Medulla oblongata (tissue), 1 donor: Measurements from ENCODE around the gene RGSL1.

Experiments used
- DNase-seq: peaks from one replicate; pipeline ENCODE4 v3.0.0-alpha.2; 2015; ENCODE audit errors: extremely low spot score

RGSL1 gene

DNA sequence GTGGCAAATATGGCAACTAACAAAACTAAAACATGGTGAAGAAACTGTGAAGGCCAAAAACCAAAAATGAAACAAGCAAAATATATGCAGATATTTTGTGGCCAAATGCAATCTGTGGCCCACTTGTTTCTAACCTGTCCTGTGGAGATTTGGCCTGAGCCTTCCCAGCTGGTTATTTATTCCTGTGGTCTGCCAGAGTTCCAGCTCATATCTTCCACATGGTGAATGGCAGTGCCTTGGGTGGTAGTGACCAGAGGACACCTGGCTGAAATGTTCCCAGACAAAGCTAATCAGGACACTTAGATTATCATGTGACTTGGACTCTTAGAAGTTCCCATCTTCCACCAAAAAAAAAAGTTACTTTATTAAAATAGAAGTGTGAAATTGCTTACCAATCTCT is 99.4 kb downstream of the RGSL1 start:
- no peak for DNase-seq

GRCh38 chr1:182549811-182550210 is 99.9 kb downstream of the RGSL1 start:
- DNase-seq: no peak

GRCh38 chr1:182552527-182552926 is 102.6 kb downstream of the RGSL1 start:
- no peak for DNase-seq

DNA sequence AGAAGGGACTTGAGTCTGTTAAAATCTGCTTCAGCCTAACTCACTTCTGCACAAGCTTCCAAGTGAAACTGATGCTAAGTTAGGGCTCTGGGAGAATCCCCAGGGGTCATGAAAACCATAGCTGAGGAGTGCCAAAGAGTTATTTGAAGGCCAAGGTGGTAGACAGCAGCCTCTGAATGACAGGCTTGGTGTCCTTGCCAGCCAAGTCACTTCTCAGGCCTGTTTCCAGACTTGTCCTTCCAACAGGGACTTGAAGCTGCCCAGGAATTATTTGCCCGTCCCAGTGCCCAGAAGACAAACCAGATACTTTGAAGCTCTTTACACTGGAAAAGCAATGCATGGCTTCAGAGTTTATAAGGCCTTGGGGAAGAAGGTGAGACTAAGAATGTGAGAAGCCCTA is 105.5 kb downstream of the RGSL1 start:
- no peak for DNase-seq

DNA sequence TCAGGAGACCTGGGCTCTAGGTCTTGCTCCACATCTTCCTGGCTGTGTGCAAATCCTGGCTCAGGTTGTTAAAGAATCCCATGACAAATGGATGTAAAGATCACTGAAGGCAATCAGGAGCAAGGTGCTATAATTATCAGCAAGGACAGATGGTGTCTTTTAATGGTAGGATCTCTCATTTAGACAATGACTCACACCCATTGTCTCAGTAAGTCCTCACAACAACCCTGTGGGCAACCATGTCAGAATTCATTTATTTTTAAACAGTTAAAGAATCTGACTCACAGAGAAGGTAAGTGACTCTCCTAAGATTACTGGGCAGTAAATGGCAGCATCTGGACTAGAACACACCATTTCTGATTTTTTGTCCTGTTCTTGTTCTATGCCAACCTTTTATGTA is 106.3 kb downstream of the RGSL1 start:
- DNase-seq: no peak

- no peak for DNase-seq
Observed at GRCh38 chr1:182560392-182560984, 110.5 kb downstream of the RGSL1 start.

DNA sequence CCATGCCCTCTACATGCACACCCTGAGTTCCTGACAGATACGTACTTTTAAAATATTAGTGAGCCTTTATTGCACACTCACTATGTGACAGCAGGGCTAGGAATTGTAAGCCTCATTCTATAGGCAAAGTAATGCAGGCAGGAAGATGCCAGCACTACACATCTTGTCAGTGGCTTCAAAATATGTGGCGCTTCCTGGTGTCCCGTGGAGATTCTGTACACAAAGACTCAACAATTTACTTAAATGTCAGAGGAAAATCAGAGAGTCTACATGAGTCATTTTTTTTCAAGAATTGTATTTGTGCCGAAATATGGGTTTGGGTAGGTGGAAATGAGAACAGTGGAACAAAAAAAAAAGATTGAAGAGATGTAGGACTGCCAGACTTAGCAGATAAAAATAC is 111.5 kb downstream of the RGSL1 start:
- DNase-seq: no peak

- DNase-seq: no peak
Observed at GRCh38 chr1:182563095-182563494, 113.1 kb downstream of the RGSL1 start.

- no peak for DNase-seq
Observed at GRCh38 chr1:182564406-182565004, 114.6 kb downstream of the RGSL1 start.

- DNase-seq: no peak
Observed at GRCh38 chr1:182565537-182565936, 115.6 kb downstream of the RGSL1 start.

GRCh38 chr1:182567629-182568028 is 117.7 kb downstream of the RGSL1 start:
- DNase-seq: no peak

DNA sequence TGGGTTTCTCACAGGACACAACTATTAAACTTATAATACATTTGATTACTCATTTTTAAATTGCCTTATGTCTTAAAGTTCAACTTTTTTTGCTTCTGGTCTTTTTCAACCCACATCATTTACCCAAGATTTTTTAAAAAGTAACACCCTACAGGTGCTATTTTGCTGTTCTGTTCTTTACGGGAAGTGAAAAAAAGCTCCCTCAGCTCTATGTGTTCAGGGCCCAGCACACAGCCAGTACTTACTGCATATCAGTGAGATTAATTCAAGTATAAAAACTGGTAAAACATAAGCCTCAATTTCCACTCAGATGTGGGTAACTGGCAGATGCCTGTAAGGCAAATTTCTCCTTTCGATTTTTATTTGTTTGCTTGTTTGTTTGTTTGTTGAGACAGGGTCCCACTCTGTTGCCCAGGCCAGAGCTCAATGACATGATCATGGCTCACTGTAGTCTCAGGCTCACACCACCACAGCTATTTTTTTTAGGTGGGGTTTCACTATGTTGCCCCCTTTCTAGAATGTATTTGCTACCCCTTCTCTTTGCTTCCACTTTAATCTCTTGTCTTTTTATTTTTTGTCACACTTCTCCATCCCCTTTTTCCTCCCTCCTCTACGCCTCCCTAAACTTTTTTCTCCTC is 118.8 kb downstream of the RGSL1 start:
- no peak for DNase-seq

DNA sequence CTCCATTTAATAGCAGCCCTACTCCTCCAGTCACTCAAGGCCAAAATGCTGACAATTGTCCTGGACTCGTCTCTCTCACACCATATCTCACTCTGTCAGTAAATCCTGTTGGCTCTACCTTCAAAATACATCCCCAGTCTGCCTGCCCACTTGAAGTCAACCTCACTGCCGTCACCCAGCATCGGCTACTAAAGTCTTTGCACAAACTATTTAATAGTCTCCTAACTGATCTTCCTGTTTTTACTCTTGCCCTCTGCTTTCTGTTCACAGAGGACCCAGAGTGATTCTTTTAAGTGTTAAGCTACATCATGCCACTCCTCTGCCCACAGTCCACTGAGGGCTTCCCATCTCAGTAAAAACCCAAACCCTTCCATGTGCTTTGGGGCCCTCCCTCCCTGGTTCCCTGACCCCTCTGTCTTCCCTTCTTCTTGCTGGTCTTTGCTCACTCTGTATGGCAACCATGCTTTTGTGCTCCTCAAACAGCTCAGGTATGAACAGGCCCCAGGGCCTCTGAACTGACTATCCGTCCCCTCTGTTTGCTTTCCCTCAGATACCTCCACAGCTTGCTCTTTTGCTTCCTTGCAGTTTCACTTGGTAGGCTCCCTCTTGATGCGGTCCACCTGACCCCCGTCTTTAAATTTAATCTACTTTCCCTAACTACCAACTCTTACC is 120.1 kb downstream of the RGSL1 start:
- DNase-seq: no peak

GRCh38 chr1:182570611-182570970 is 120.6 kb downstream of the RGSL1 start:
- DNase-seq: no peak

DNA sequence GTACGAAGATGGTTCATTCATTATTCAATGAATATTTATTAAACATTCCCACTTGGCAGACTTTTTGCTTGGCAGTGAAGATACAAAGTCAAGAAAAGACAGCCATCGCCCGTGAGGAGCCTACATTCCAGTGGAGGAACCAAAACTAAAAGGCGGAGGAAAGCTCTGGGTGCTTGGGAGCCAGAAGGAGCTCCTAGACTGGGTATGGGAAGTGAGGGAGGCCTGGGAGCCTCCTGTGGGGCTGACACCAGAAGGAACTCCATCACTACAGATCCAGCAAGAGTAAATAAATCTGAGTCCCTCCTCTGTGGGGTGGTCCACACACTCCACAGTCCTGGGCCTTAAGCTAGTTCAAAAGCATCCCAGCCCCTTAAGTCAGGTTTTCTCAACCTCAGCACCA is 124.2 kb downstream of the RGSL1 start:
- DNase-seq: no peak

- DNase-seq: no peak
Observed at GRCh38 chr1:182575540-182576149, 125.7 kb downstream of the RGSL1 start.

- no peak for DNase-seq
Observed at GRCh38 chr1:182580736-182581135, 130.8 kb downstream of the RGSL1 start.

- no peak for DNase-seq
Observed at GRCh38 chr1:182584746-182585145, 134.8 kb downstream of the RGSL1 start.

DNA sequence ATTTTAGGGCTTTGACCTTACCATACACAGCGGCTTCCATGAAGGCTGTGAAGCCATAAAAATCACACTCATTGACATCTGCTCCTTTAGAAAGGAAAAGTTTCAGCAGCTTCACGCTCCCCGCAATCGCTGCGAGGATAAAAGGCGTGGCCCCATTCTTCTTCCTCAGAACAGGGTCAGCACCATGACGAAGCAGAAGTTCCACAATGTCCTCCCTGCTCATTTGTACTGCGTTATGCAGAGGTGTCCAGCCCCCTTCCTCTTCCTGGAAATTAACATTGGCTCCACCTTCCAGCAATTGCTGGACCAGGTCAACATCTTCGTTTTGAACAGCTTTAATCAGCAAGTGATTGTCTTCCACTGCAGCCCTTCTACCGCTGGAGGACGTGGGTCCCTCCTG is 136.4 kb downstream of the RGSL1 start:
- DNase-seq: no peak

- no peak for DNase-seq
Observed at GRCh38 chr1:182587093-182587492, 137.1 kb downstream of the RGSL1 start.

GRCh38 chr1:182587666-182588499 is 137.9 kb downstream of the RGSL1 start:
- no peak for DNase-seq
